Measurements from ENCODE around the gene TNS3. TPM values are rescaled to one million over a fixed set of nuclear protein-coding genes. Genes with fewer than 3 reads are reported as not detected.

The TNS3 gene
- total and polyA plus RNA-seq, 3 experiments from 2014 or later = 1.4 to 1.5 TPM; not detected in 1

- no peaks in the 10 kb centered on the region for H3K4me1 ChIP-seq (ENCODE audit: insufficient read depth, low read length)
- DNase-seq = no peak
- H3K4me3 Mint-ChIP-seq = no peak overlapping the region
- no peaks in the 10 kb centered on the region for H3K9me3 ChIP-seq (ENCODE audit: low read length)
- no peaks in the 10 kb centered on the region for H3K27me3 Mint-ChIP-seq
- POLR2A ChIA-PET = no interaction called here
- H3K4me3 ChIP-seq (ENCODE audit: low read length) = no peak overlapping the region
- CTCF ChIA-PET = no interaction called here
- no peaks in the 10 kb centered on the region for H3K36me3 ChIP-seq (ENCODE audit: insufficient read depth, low read length)
- no peaks in the 10 kb centered on the region for H3K36me3 Mint-ChIP-seq
- peaks cover 0 to 8% (median 2%) of the 10 kb centered on the region in 5 donors for H3K9me3 Mint-ChIP-seq
- no peak overlapping the region for H3K27ac ChIP-seq (ENCODE audit: low read depth, low read length)
- H3K27ac Mint-ChIP-seq = no peak overlapping the region
- H3K4me1 Mint-ChIP-seq = no peaks in the 10 kb centered on the region
- no peaks in the 10 kb centered on the region for H3K27me3 ChIP-seq (ENCODE audit: insufficient read depth, low read length, poor library complexity, severe bottlenecking)
Measured at GRCh38 chr7:47521816-47522561, 59.9 kb downstream of the TNS3 start.

DNA sequence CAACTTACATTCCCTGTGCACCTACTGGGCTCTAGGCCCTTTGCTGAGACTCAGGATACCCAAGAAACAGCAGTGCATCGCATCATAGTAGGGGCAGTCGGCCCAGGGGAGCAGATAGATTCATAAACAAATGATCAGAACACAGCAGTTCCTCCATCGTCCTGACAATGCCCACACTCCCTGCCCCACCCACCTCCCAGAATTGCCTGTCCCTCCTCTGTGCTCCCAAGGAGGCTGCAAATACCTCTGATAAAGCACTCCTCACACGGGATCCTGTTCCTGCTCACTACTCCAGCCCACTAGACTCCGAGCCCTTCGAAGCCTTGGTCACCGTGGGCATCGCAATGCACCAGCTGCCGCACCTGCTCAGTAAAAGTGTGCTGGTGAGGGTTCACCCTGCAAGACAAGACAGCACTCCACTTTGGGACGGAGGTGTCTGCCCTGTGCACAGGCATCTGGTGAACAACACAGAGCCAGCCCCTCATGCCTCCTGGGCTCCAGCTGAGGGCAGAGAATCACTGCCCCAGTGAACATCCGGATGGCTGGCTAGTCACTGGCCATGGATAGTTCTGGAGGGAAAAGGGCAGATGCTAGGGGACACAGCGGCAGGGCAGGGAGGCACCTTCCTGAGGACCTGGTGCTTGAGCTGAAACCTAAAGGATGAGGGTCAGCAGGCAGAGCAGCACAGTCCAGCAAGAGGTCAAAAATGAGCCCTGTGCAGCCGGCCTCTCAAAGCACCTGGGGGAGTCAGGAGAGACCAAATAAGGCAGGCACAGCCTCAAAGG, 60.7 kb downstream of the TNS3 start:
- Histone ChIP-seq H3K9me3 (ENCODE audit: low read length) (no peaks in the 10 kb centered on the region), H3K27me3 (ENCODE audit: insufficient read depth, low read length, poor library complexity, severe bottlenecking) (no peaks in the 10 kb centered on the region), H3K36me3 (ENCODE audit: insufficient read depth, low read length) (no peaks in the 10 kb centered on the region), H3K27ac (ENCODE audit: low read depth, low read length) (no peak overlapping the region), H3K4me1 (ENCODE audit: insufficient read depth, low read length) (no peaks in the 10 kb centered on the region), H3K4me3 (ENCODE audit: low read length) (no peak overlapping the region)
- Mint-ChIP-seq H3K27ac (no peak overlapping the region), H3K4me1 (no peaks in the 10 kb centered on the region), H3K9me3 (peaks cover 0 to 8% (median 2%) of the 10 kb centered on the region in 5 donors), H3K36me3 (no peaks in the 10 kb centered on the region), H3K4me3 (no peak overlapping the region), H3K27me3 (no peaks in the 10 kb centered on the region)
- POLR2A ChIA-PET = no interaction called here
- CTCF ChIA-PET = no interaction called here
- no peak for DNase-seq

GRCh38 chr7:47520406-47520805, 61.5 kb downstream of the TNS3 start:
- POLR2A ChIA-PET = no interaction called here
- Mint-ChIP-seq H3K36me3 (no peaks in the 10 kb centered on the region), H3K4me3 (no peak overlapping the region), H3K27me3 (no peaks in the 10 kb centered on the region), H3K9me3 (peaks cover 0 to 8% (median 2%) of the 10 kb centered on the region in 5 donors), H3K27ac (no peak overlapping the region), H3K4me1 (no peaks in the 10 kb centered on the region)
- CTCF ChIA-PET = no interaction called here
- no peaks in the 10 kb centered on the region for H3K9me3 ChIP-seq (ENCODE audit: low read length)
- no peaks in the 10 kb centered on the region for H3K36me3 ChIP-seq (ENCODE audit: insufficient read depth, low read length)
- no peaks in the 10 kb centered on the region for H3K27me3 ChIP-seq (ENCODE audit: insufficient read depth, low read length, poor library complexity, severe bottlenecking)
- no peak for DNase-seq
- no peaks in the 10 kb centered on the region for H3K4me1 ChIP-seq (ENCODE audit: insufficient read depth, low read length)
- H3K4me3 ChIP-seq (ENCODE audit: low read length) = no peak overlapping the region
- H3K27ac ChIP-seq (ENCODE audit: low read depth, low read length) = no peak overlapping the region

GRCh38 chr7:47518827-47519226, 63.1 kb downstream of the TNS3 start:
- Histone ChIP-seq H3K4me1 (ENCODE audit: insufficient read depth, low read length) (no peaks in the 10 kb centered on the region), H3K4me3 (ENCODE audit: low read length) (no peak overlapping the region), H3K27ac (ENCODE audit: low read depth, low read length) (no peak overlapping the region), H3K9me3 (ENCODE audit: low read length) (no peaks in the 10 kb centered on the region), H3K27me3 (ENCODE audit: insufficient read depth, low read length, poor library complexity, severe bottlenecking) (no peaks in the 10 kb centered on the region), H3K36me3 (ENCODE audit: insufficient read depth, low read length) (no peaks in the 10 kb centered on the region)
- no peak for DNase-seq
- Mint-ChIP-seq H3K27ac (no peak overlapping the region), H3K9me3 (peaks cover 0 to 8% (median 2%) of the 10 kb centered on the region in 5 donors), H3K36me3 (no peaks in the 10 kb centered on the region), H3K4me1 (no peaks in the 10 kb centered on the region), H3K4me3 (no peak overlapping the region), H3K27me3 (no peaks in the 10 kb centered on the region)
- CTCF ChIA-PET = no interaction called here
- POLR2A ChIA-PET = no interaction called here

DNA sequence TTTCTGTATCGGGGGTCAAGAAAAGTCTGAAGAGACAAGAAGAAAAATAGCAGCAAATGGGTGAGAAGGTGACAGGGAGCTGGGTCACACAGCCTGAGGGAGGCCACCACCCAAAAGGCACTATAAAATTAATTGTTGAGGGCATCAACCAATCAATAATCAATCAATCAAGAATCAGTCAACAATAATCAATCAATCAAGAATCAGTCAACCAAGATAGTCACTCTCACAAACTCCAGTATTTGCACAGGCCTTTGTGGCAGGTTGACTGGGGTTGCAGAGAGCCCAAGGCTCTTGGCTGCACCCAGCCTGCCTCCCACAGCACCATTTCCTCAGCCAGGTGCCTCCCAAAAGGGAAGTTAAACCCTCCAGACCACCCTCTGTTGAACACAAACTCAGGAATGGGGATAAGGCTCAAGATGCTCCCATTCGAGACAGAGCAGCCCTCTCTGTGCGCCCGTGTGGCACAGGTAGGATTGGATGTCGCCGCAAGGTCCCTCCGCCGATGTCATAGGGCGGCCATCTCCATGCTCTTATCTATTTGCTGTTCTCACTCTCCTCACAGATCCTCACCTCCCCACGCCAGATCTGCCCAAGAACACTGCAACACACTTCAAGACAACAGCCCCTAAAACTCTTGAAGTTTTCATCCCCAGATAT, 64.0 kb downstream of the TNS3 start:
- DNase-seq = no peak
- no peaks in the 10 kb centered on the region for H3K4me1 Mint-ChIP-seq
- Histone ChIP-seq H3K36me3 (ENCODE audit: insufficient read depth, low read length) (no peaks in the 10 kb centered on the region), H3K9me3 (ENCODE audit: low read length) (no peaks in the 10 kb centered on the region), H3K27me3 (ENCODE audit: insufficient read depth, low read length, poor library complexity, severe bottlenecking) (no peaks in the 10 kb centered on the region), H3K27ac (ENCODE audit: low read depth, low read length) (no peak overlapping the region), H3K4me3 (ENCODE audit: low read length) (no peak overlapping the region), H3K4me1 (ENCODE audit: insufficient read depth, low read length) (no peaks in the 10 kb centered on the region)
- H3K9me3 Mint-ChIP-seq = peaks cover 0 to 7% (median 2%) of the 10 kb centered on the region in 5 donors
- H3K27me3 Mint-ChIP-seq = no peaks in the 10 kb centered on the region
- ChIA-PET POLR2A (no interaction called here), CTCF (no interaction called here)
- peak overlapping the region in 1 of 8 donors; percentile 8 for H3K27ac Mint-ChIP-seq
- H3K36me3 Mint-ChIP-seq = no peaks in the 10 kb centered on the region
- no peak overlapping the region for H3K4me3 Mint-ChIP-seq

DNA sequence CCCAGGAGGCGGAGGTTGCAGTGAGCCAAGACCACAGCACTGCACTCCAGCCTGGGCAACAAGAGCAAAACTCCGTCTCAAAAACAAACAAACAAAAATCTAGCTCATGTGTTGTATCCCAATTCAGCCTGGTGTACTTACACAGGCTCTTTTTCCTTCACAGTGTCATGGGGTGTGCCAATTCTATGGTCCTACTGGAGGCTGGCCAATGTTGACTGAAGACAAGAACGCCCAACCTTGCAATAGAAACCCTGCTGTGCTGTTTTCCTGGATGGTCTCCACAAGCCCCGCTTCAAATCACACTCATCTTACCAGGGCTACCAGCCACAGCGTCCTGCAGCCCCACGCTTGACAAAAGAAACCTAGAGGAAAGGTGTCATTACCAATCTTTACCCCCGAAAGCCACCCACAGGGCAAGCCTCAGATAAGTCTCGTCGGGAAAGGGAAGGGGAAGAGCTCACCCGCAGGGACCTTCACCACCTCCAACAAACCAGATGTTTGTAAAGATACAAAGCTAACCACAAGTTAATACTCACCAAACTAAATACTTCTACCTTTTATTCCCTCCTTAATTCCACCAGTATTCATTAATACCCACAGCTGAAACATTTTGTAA, 64.8 kb downstream of the TNS3 start:
- ChIA-PET CTCF (no interaction called here), POLR2A (no interaction called here)
- Mint-ChIP-seq H3K27ac (no peak overlapping the region), H3K4me3 (no peak overlapping the region), H3K27me3 (no peaks in the 10 kb centered on the region), H3K36me3 (no peaks in the 10 kb centered on the region), H3K9me3 (peaks cover 0 to 5% (median 1%) of the 10 kb centered on the region in 5 donors), H3K4me1 (no peaks in the 10 kb centered on the region)
- no peaks in the 10 kb centered on the region for H3K27me3 ChIP-seq (ENCODE audit: insufficient read depth, low read length, poor library complexity, severe bottlenecking)
- no peak overlapping the region for H3K4me3 ChIP-seq (ENCODE audit: low read length)
- DNase-seq = no peak
- H3K4me1 ChIP-seq (ENCODE audit: insufficient read depth, low read length) = no peaks in the 10 kb centered on the region
- H3K9me3 ChIP-seq (ENCODE audit: low read length) = no peaks in the 10 kb centered on the region
- H3K36me3 ChIP-seq (ENCODE audit: insufficient read depth, low read length) = no peaks in the 10 kb centered on the region
- H3K27ac ChIP-seq (ENCODE audit: low read depth, low read length) = no peak overlapping the region

DNA sequence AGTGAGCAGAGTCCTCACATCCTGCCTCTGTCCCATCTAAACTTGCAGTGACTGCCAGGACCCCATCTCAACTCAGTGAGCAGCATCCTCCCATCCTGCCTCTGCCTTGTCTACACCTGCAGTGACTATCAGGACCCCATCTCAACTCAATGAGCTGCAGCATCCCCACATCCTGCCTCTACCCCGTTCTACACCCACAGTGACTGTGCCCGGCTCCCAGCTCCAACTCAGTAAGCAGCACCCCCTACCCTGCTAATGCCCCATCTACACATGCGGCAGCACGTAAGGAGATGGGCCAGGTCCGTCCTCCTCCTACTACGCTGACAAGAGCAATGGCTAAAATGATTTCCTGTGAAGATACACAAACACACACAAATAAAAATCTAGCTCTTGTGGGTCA, 65.5 kb downstream of the TNS3 start:
- H3K9me3 Mint-ChIP-seq = peaks cover 0 to 3% (median 1%) of the 10 kb centered on the region in 5 donors
- H3K36me3 ChIP-seq (ENCODE audit: insufficient read depth, low read length) = no peaks in the 10 kb centered on the region
- H3K36me3 Mint-ChIP-seq = no peaks in the 10 kb centered on the region
- no peaks in the 10 kb centered on the region for H3K4me1 ChIP-seq (ENCODE audit: insufficient read depth, low read length)
- ChIA-PET POLR2A (no interaction called here), CTCF (no interaction called here)
- H3K27ac ChIP-seq (ENCODE audit: low read depth, low read length) = no peak overlapping the region
- H3K27me3 ChIP-seq (ENCODE audit: insufficient read depth, low read length, poor library complexity, severe bottlenecking) = no peaks in the 10 kb centered on the region
- no peak overlapping the region for H3K4me3 ChIP-seq (ENCODE audit: low read length)
- no peaks in the 10 kb centered on the region for H3K27me3 Mint-ChIP-seq
- no peaks in the 10 kb centered on the region for H3K9me3 ChIP-seq (ENCODE audit: low read length)
- no peak for DNase-seq
- no peak overlapping the region for H3K4me3 Mint-ChIP-seq
- no peaks in the 10 kb centered on the region for H3K4me1 Mint-ChIP-seq
- H3K27ac Mint-ChIP-seq = no peak overlapping the region

DNA sequence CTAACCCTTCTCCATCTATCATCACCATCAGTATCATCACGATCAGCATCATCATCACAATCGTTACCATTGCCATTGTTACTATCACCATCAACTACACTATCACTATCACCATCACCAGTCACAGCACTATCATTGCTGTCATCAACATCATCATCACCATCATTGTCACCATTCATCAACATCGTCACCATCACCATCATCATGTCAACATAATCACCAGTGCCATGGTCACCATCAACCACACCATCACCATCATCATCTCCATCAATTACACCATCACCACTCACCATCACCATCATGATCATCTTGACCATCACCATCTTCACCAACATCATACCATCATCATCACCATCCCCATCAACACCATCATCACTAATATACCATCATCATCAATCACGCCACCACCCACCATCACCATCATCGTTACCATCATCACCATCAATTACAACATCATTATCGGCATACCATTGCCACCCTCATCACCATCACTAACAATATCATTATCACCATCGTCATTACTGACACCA, 66.5 kb downstream of the TNS3 start:
- Mint-ChIP-seq H3K9me3 (peaks cover 0 to 3% (median 0%) of the 10 kb centered on the region in 5 donors), H3K4me3 (no peak overlapping the region), H3K4me1 (no peaks in the 10 kb centered on the region), H3K27me3 (no peaks in the 10 kb centered on the region), H3K27ac (no peak overlapping the region), H3K36me3 (no peaks in the 10 kb centered on the region)
- Histone ChIP-seq H3K27ac (ENCODE audit: low read depth, low read length) (no peak overlapping the region), H3K36me3 (ENCODE audit: insufficient read depth, low read length) (no peaks in the 10 kb centered on the region), H3K4me3 (ENCODE audit: low read length) (no peak overlapping the region), H3K27me3 (ENCODE audit: insufficient read depth, low read length, poor library complexity, severe bottlenecking) (no peaks in the 10 kb centered on the region), H3K4me1 (ENCODE audit: insufficient read depth, low read length) (no peaks in the 10 kb centered on the region), H3K9me3 (ENCODE audit: low read length) (no peaks in the 10 kb centered on the region)
- DNase-seq = no peak
- ChIA-PET POLR2A (no interaction called here), CTCF (no interaction called here)

All from CD8-positive, alpha-beta memory T cell (primary cell).